GM21360 (cell line): ENCODE measurements around the gene SLC43A3.
"Not testable (repeated sequence)": the region's sequence is repeated elsewhere in the genome, so short reads cannot be mapped to it uniquely, and the experiment has no call there.

ENCODE experiments used
- ATAC-seq: cut with Tn5 transposase; IDR thresholded peaks from one replicate; pipeline ENCODE4 v1.9.1; 2021; ENCODE audit warnings: mild to moderate bottlenecking, moderate library complexity; ENCODE audit not compliant: unreplicated experiment

Gene SLC43A3

GRCh38 chr11:57460022-57460757 is 33.3 kb upstream of the SLC43A3 start, which contains the start of gene RTN4RL2:
Gene RTN4RL2 (plus strand): TSS chr11:57460528. CDS start chr11:57460866, 338 bp downstream.
- ATAC-seq: peak; percentile 41

- no peak for ATAC-seq
These were observed 32.5 kb upstream of the SLC43A3 start for GRCh38 chr11:57459164-57460021.

GRCh38 chr11:57458410-57459163 is 31.7 kb upstream of the SLC43A3 start:
- ATAC-seq: no peak

- no peak for ATAC-seq
These were observed 31.1 kb upstream of the SLC43A3 start for GRCh38 chr11:57458060-57458409.

- ATAC-seq: peak; percentile 21
These were observed 30.7 kb upstream of the SLC43A3 start for GRCh38 chr11:57457643-57458023.

- ATAC-seq: peak; percentile 40
These were observed 30.2 kb upstream of the SLC43A3 start for GRCh38 chr11:57456960-57457642.

GRCh38 chr11:57453543-57454177 is 26.7 kb upstream of the SLC43A3 start:
- ATAC-seq: no peak

GRCh38 chr11:57446055-57446454 is 19.1 kb upstream of the SLC43A3 start:
- ATAC-seq: no peak

GRCh38 chr11:57445122-57445394 is 18.1 kb upstream of the SLC43A3 start:
- not testable (repeated sequence) for ATAC-seq

- no peak for ATAC-seq
These were observed 17.6 kb upstream of the SLC43A3 start for GRCh38 chr11:57444362-57445121.

- no peak for ATAC-seq
These were observed 14.0 kb upstream of the SLC43A3 start for GRCh38 chr11:57440744-57441414.

GRCh38 chr11:57439786-57440185 is 12.9 kb upstream of the SLC43A3 start:
- ATAC-seq: no peak

GRCh38 chr11:57438345-57439285 is 11.7 kb upstream of the SLC43A3 start:
- ATAC-seq: no peak

- ATAC-seq: no peak
These were observed 9.1 kb upstream of the SLC43A3 start for GRCh38 chr11:57436031-57436430.

GRCh38 chr11:57434640-57435546 is 8.0 kb upstream of the SLC43A3 start:
- ATAC-seq: no peak

GRCh38 chr11:57432714-57433163 is 5.8 kb upstream of the SLC43A3 start:
- ATAC-seq: peak; percentile 51

- ATAC-seq: peak; percentile 16
These were observed 5.2 kb upstream of the SLC43A3 start for GRCh38 chr11:57432149-57432561.
